ENCODE data around the gene MRPL58.

MRPL58 gene

DNA sequence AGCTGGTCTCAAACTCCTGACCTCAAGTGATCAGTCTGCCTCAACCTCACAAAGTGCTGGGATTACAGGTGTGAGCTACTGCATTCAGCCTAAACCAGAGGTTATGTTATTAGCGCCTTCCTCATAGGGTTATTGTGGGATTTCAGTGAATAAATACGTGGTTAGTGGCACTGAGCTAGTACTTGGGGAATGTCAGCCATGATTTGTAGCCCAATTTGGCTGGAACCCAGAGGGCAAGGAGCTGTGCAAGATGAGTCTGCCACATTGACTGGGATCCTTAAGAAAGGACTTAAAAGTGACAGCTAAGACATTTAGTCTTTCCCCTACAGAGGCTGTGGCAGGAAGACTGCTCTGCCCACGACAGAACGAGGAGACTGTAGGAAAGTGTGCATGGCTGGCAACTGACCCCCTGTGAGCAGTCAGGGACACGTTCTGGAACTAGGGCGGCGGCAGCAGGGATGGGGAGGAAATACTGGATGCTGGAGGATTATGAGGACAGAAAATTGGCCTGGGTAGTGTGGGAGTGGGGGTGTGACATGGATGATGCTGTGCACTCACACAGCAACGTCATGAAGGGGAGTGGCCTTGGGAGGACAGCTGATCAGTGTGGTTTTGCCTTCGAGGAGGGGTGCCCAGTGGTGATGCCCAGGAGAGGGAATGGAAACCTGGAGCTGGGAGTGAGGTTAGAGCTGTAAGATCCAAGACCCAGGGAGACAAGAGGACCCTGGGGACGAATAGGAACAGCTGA lies 19.7 kb downstream of the MRPL58 start:
- Histone ChIP-seq H3K9me3 (ENCODE audit: severe bottlenecking) (no peaks in the 10 kb centered on the region), H3K27ac (ENCODE audit: poor library complexity, severe bottlenecking) (no peak overlapping the region), H3K27me3 (ENCODE audit: insufficient read depth, poor library complexity, severe bottlenecking) (no peaks in the 10 kb centered on the region), H3K4me3 (ENCODE audit: severe bottlenecking) (no peak overlapping the region), H3K36me3 (ENCODE audit: low read depth) (no peaks in the 10 kb centered on the region), H3K4me1 (ENCODE audit: insufficient read depth, poor library complexity, severe bottlenecking) (peaks cover 8% of the 10 kb centered on the region)
- 0 out of 3 replicates have a peak, but pooled peaks have one; percentile 17 for ATAC-seq (ENCODE audit: low read depth)
- TF ChIP-seq, protein P1, sequence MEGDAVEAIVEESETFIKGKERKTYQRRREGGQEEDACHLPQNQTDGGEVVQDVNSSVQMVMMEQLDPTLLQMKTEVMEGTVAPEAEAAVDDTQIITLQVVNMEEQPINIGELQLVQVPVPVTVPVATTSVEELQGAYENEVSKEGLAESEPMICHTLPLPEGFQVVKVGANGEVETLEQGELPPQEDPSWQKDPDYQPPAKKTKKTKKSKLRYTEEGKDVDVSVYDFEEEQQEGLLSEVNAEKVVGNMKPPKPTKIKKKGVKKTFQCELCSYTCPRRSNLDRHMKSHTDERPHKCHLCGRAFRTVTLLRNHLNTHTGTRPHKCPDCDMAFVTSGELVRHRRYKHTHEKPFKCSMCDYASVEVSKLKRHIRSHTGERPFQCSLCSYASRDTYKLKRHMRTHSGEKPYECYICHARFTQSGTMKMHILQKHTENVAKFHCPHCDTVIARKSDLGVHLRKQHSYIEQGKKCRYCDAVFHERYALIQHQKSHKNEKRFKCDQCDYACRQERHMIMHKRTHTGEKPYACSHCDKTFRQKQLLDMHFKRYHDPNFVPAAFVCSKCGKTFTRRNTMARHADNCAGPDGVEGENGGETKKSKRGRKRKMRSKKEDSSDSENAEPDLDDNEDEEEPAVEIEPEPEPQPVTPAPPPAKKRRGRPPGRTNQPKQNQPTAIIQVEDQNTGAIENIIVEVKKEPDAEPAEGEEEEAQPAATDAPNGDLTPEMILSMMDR (IDR thresholded peaks at IDR 0.05; ENCODE audit: poor library complexity, severe bottlenecking), result no peak
- no peak for DNase-seq (ENCODE audit: low spot score)

DNA sequence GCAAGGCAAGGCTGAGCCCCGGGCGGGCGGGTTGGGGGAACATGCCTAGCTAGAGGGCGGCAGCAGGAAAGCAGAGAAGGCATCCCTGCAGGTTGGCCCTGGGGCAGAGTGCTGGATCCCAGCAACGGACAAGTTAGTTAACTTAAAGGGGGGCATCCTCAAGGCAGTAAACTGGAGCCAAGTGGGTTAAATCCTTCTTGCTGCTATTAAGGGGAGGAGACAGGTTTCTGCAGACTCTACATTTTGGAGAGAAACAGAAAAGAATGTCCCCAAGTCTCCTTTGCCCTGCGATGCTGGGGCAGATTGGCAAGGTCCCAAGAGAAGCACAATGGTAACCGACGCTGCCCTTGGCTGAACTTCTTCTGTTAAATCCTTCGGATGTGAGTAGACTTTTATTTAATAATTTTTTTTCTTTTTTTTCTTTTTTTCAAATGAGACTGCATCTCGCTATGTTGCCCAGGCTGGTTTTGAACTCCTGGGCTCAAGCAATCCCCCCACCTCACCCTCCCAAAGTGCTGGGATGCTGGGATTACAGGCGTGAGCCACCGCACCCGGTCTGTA lies 20.3 kb downstream of the MRPL58 start:
- DNase-seq (ENCODE audit: low spot score) (no peak), ATAC-seq (ENCODE audit: low read depth) (no peak)
- H3K9me3 ChIP-seq (ENCODE audit: severe bottlenecking), result no peaks in the 10 kb centered on the region
- H3K27ac ChIP-seq (ENCODE audit: poor library complexity, severe bottlenecking), result no peak overlapping the region
- peak overlapping the region; percentile 88 for H3K4me3 ChIP-seq (ENCODE audit: severe bottlenecking)
- no peaks in the 10 kb centered on the region for H3K27me3 ChIP-seq (ENCODE audit: insufficient read depth, poor library complexity, severe bottlenecking)
- peaks cover 8% of the 10 kb centered on the region for H3K4me1 ChIP-seq (ENCODE audit: insufficient read depth, poor library complexity, severe bottlenecking)
- TF ChIP-seq, protein P1 (IDR thresholded peaks at IDR 0.05; ENCODE audit: poor library complexity, severe bottlenecking), result no peak
- H3K36me3 ChIP-seq (ENCODE audit: low read depth), result no peaks in the 10 kb centered on the region

DNA sequence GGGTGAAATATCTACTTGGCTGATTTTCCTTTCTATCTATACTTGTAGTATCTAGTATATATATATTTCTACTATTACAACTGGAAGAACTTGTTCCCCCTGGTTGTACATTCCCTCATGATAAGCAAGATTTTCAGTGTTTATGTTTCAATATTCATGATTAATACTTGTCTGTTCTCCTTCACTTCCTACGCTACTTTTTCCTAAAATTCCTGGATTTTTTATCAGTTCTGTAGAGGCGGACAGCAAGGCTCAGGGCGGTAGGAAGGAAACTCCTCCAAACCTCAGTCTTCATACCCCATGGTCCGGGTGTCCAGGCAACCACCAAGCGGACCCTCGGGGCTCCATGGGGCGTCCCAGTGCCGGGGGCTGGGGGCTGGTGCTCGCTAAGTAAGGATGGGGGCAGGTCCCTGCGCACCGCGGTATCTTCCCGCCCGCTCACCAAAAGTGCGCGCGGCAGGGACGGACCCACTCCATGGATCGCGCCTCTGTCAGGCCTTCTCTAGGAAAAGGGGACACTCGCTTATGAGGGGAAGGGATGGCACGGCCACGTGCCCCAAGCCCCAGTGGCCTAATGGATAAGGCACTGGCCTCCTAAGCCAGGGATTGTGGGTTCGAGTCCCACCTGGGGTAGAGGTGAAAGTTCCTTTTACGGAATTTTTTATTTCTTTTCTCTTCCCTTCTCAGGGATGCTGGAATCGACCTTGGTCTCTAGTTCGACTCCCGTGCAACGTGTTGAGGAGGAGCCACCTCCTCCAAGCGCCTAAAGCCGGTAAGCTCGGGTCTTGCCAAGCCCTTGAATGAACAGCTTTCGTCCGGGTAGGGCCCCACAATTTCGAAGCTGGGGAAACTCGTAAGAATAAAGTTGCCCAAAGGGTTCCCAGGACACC lies 21.1 kb downstream of the MRPL58 start:
- Histone ChIP-seq H3K27me3 (ENCODE audit: insufficient read depth, poor library complexity, severe bottlenecking) (no peaks in the 10 kb centered on the region), H3K4me1 (ENCODE audit: insufficient read depth, poor library complexity, severe bottlenecking) (peaks cover 6% of the 10 kb centered on the region), H3K4me3 (ENCODE audit: severe bottlenecking) (peak overlapping the region; percentile 88), H3K27ac (ENCODE audit: poor library complexity, severe bottlenecking) (peak overlapping the region; percentile 77), H3K36me3 (ENCODE audit: low read depth) (peaks cover 4% of the 10 kb centered on the region), H3K9me3 (ENCODE audit: severe bottlenecking) (no peaks in the 10 kb centered on the region)
- peak; percentile 84 for DNase-seq (ENCODE audit: low spot score)
- ATAC-seq (ENCODE audit: low read depth), result peak; percentile 52
- TF ChIP-seq, protein P1 (IDR thresholded peaks at IDR 0.05; ENCODE audit: poor library complexity, severe bottlenecking), result no peak

DNA sequence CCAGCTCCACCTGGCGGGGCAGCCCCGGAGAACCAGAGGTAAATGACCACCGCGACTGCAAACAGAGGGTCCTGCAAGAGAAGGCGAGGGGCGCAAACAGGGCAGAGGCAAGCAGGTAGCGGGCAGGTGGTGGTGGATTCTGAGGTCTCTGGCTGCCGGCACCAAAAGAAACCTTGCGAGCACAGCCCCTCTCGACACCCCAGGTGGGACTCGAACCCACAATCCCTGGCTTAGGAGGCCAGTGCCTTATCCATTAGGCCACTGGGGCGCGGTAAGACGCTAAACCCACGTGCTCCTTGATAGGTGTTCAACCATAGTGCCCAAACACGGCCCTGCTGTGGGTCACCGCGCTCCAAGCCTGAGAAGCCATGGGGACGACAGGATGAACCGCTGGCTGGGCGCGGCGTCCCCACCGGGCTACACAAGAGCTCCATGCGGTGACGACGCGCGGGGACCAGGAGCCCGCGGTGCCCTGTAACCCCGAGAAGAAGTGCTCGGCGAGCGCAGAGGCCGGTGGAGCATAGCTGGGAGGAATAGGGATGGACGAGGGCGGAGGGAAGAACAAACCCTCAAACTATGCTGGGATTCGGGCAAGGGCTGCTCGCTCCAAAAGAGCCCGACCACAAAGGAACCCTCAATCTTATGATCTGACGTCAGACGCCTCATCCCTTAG lies 21.9 kb downstream of the MRPL58 start:
- ATAC-seq (ENCODE audit: low read depth) (peak; percentile 46), DNase-seq (ENCODE audit: low spot score) (peak; percentile 86)
- TF ChIP-seq, protein P1 (IDR thresholded peaks at IDR 0.05; ENCODE audit: poor library complexity, severe bottlenecking), result peak; percentile 34
- peaks cover 11% of the 10 kb centered on the region for H3K36me3 ChIP-seq (ENCODE audit: low read depth)
- peak overlapping the region; percentile 77 for H3K27ac ChIP-seq (ENCODE audit: poor library complexity, severe bottlenecking)
- H3K4me1 ChIP-seq (ENCODE audit: insufficient read depth, poor library complexity, severe bottlenecking), result peaks cover 6% of the 10 kb centered on the region
- no peaks in the 10 kb centered on the region for H3K9me3 ChIP-seq (ENCODE audit: severe bottlenecking)
- no peaks in the 10 kb centered on the region for H3K27me3 ChIP-seq (ENCODE audit: insufficient read depth, poor library complexity, severe bottlenecking)
- peak overlapping the region; percentile 88 for H3K4me3 ChIP-seq (ENCODE audit: severe bottlenecking)
